H1 (cell line): Measurements from ENCODE around the gene C7orf57. TPM values are rescaled to one million over a fixed set of nuclear protein-coding genes. Genes with fewer than 3 reads are reported as not detected.

Source experiments
- CTCF ChIA-PET: fragments of 300-600 bp; sonication (Branson Sonifier 250); formaldehyde crosslinking; loops from one replicate; lab custom pipeline; 2021; ENCODE audit not compliant: partially characterized antibody; lab: Charles Lee
- POLR2A ChIA-PET: fragments of 300-600 bp; sonication (Branson Sonifier 250); formaldehyde crosslinking; loops from one replicate; lab custom pipeline; 2021; ENCODE audit warnings: inconsistent platforms; ENCODE audit not compliant: partially characterized antibody; lab: Charles Lee
- DNase-seq, 2 experiments: peaks; one replicate each; pipeline versions ENCODE4 v3.0.0 to v3.0.0-alpha.2; 2010 to 2022; ENCODE audit warnings: low spot score in 2 of 2, low read depth in 1 of 2, mixed read lengths in 1 of 2
- FAIRE-seq: peaks from 2 replicates; lab custom pipeline; 2011; peaks lifted over from hg19 to GRCh38; lab: Jason Lieb, UNC
- H2AFZ ChIP-seq: 2 replicates; pipeline ENCODE4 v1.8.1; 2012; ENCODE audit warnings: low read length, inconsistent platforms
- H2AK5ac ChIP-seq: 2 replicates; pipeline ENCODE4 v1.6.1; 2013; ENCODE audit warnings: low read depth, low read length
- H2BK120ac ChIP-seq: replicated peaks from 2 replicates; pipeline ENCODE3; 2013; ENCODE audit warnings: low read depth, low read length, inconsistent platforms
- H2BK12ac ChIP-seq: 2 replicates; pipeline ENCODE4 v1.6.1; 2013; ENCODE audit warnings: low read depth, low read length
- H2BK15ac ChIP-seq: 2 replicates; pipeline ENCODE4 v1.6.1; 2013; ENCODE audit warnings: low read length
- H2BK20ac ChIP-seq: 2 replicates; pipeline ENCODE4 v1.6.1; 2013; ENCODE audit warnings: low read length
- H2BK5ac ChIP-seq: 2 replicates; pipeline ENCODE4 v1.6.1; 2013; ENCODE audit warnings: low read depth, low read length
- H3K14ac ChIP-seq: 2 replicates; pipeline ENCODE4 v1.6.1; 2013; ENCODE audit warnings: inconsistent platforms; ENCODE audit not compliant: insufficient read length
- H3K18ac ChIP-seq: 2 replicates; pipeline ENCODE4 v1.6.1; 2013; ENCODE audit warnings: low read length; ENCODE audit errors: extremely low read depth
- H3K23ac ChIP-seq: 2 replicates; pipeline ENCODE4 v1.6.1; 2013; ENCODE audit warnings: inconsistent platforms; ENCODE audit not compliant: insufficient read length
- H3K23me2 ChIP-seq: 2 replicates; pipeline ENCODE4 v1.6.1; 2013; ENCODE audit warnings: low read depth, low read length
- H3K27ac ChIP-seq: 2 replicates; pipeline ENCODE4 v1.6.1; 2011; ENCODE audit warnings: low read depth, low read length, inconsistent platforms
- H3K27me3 ChIP-seq, 4 experiments: replicated peaks in 1 of 4; 1 replicate in 1 of 4; 2 replicates in 3 of 4; pipeline versions ENCODE4 v1.6.1 to v1.8.1; 2011 to 2013; ENCODE audit warnings: low read length in 3 of 4, mild to moderate bottlenecking in 3 of 4, inconsistent platforms in 2 of 4, mixed read lengths in 2 of 4, moderate library complexity in 1 of 4; ENCODE audit not compliant: control insufficient read depth in 3 of 4, insufficient read depth in 3 of 4; ENCODE audit errors: extremely low read depth in 1 of 4
- H3K36me3 ChIP-seq, 4 experiments: 2 replicates each; pipeline versions ENCODE4 v1.6.1 to v1.8.1; 2011 to 2013; ENCODE audit warnings: mild to moderate bottlenecking in 4 of 4, low read length in 3 of 4, moderate library complexity in 2 of 4, control low read depth in 1 of 4, inconsistent platforms in 1 of 4; ENCODE audit not compliant: insufficient read depth in 4 of 4, control insufficient read depth in 2 of 4
- H3K4ac ChIP-seq: replicated peaks from 2 replicates; pipeline ENCODE3; 2013; ENCODE audit warnings: low read length, low read depth, mixed read lengths, inconsistent platforms; ENCODE audit not compliant: insufficient read length
- H3K4me1 ChIP-seq, 4 experiments: replicated peaks in 1 of 4; 1 replicate in 1 of 4; 2 replicates in 3 of 4; pipeline versions ENCODE4 v1.6.1 to v1.8.1; 2011 to 2013; ENCODE audit warnings: low read length in 3 of 4, inconsistent platforms in 2 of 4, mixed read lengths in 1 of 4; ENCODE audit not compliant: insufficient read depth in 4 of 4, control insufficient read depth in 3 of 4
- H3K4me2 ChIP-seq, 2 experiments: 2 replicates each; pipeline versions ENCODE4 v1.6.1 to v1.8.1; 2011 to 2013; ENCODE audit warnings: low read depth in 2 of 2, low read length in 2 of 2, control low read depth in 1 of 2, inconsistent platforms in 1 of 2, mild to moderate bottlenecking in 1 of 2; ENCODE audit not compliant: insufficient read depth in 1 of 2
- H3K4me3 ChIP-seq, 4 experiments: fragments of 200-600, 300-600 bp in 1 of 4; sonication (generic), shearing (Covaris generic), sonication (Bioruptor Twin) in 1 of 4; 2 replicates each; pipeline versions ENCODE4 v1.5.1 to v1.8.1; 2011 to 2016; ENCODE audit warnings: low read length in 4 of 4, low read depth in 3 of 4, control low read depth in 2 of 4, inconsistent platforms in 2 of 4, mild to moderate bottlenecking in 2 of 4, mixed read lengths in 1 of 4, moderate library complexity in 1 of 4; ENCODE audit not compliant: insufficient read depth in 2 of 4; ENCODE audit errors: extremely low read depth in 1 of 4
- H3K56ac ChIP-seq: replicated peaks from 2 replicates; pipeline ENCODE3; 2013; ENCODE audit warnings: low read depth, mild to moderate bottlenecking, mixed read lengths, low read length, inconsistent platforms; ENCODE audit not compliant: insufficient read length
- H3K79me1 ChIP-seq: 2 replicates; pipeline ENCODE4 v1.6.1; 2013; ENCODE audit warnings: low read depth, low read length, control low read depth
- H3K79me2 ChIP-seq, 2 experiments: 2 replicates each; pipeline versions ENCODE4 v1.6.1 to v1.8.1; 2012 to 2013; ENCODE audit warnings: low read length in 2 of 2, mild to moderate bottlenecking in 2 of 2, inconsistent platforms in 1 of 2; ENCODE audit not compliant: insufficient read depth in 2 of 2, control insufficient read depth in 1 of 2
- H3K9ac ChIP-seq, 4 experiments: replicated peaks in 1 of 4; 1 replicate in 1 of 4; 2 replicates in 3 of 4; pipeline versions ENCODE4 v1.6.1 to v1.8.1; 2011 to 2013; ENCODE audit warnings: low read depth in 3 of 4, low read length in 3 of 4, control low read depth in 2 of 4, mild to moderate bottlenecking in 2 of 4, moderate library complexity in 2 of 4, inconsistent platforms in 1 of 4; ENCODE audit errors: extremely low read depth in 1 of 4
- H3K9me3 ChIP-seq, 2 experiments: 2 replicates each; pipeline versions ENCODE4 v1.6.1 to v1.8.1; 2012 to 2013; ENCODE audit warnings: mild to moderate bottlenecking in 2 of 2, moderate library complexity in 2 of 2, control low read depth in 1 of 2, inconsistent platforms in 1 of 2, low read depth in 1 of 2, low read length in 1 of 2, mixed read lengths in 1 of 2; ENCODE audit not compliant: insufficient read depth in 2 of 2
- H4K20me1 ChIP-seq, 2 experiments: replicated peaks in 1 of 2; 2 replicates each; pipeline versions ENCODE3 to v1.8.1; 2011 to 2013; ENCODE audit warnings: inconsistent platforms in 2 of 2, low read length in 2 of 2, mild to moderate bottlenecking in 1 of 2; ENCODE audit not compliant: insufficient read depth in 2 of 2, control insufficient read depth in 1 of 2
- H4K5ac ChIP-seq: 2 replicates; pipeline ENCODE4 v1.6.1; 2013; ENCODE audit warnings: low read length, low read depth, mixed read lengths, inconsistent platforms; ENCODE audit not compliant: insufficient read length
- H4K8ac ChIP-seq: 2 replicates; pipeline ENCODE4 v1.8.0; 2013; ENCODE audit warnings: mild to moderate bottlenecking, moderate library complexity, low read length, inconsistent platforms; ENCODE audit not compliant: insufficient read depth; ENCODE audit errors: extremely low read depth
- H4K91ac ChIP-seq: replicated peaks from 2 replicates; pipeline ENCODE3; 2013; ENCODE audit warnings: low read length, mixed read lengths, inconsistent platforms; ENCODE audit not compliant: insufficient read length
- BACH1 ChIP-seq: IDR thresholded peaks from 2 replicates; pipeline ENCODE4 v1.6.1; 2012; ENCODE audit warnings: low read length, improper control_type of control experiment
- CHD1 ChIP-seq: IDR thresholded peaks from 2 replicates; pipeline ENCODE4 v1.6.1; 2012; ENCODE audit warnings: low read depth, low read length, improper control_type of control experiment
- CREB1 ChIP-seq: IDR thresholded peaks from 2 replicates; pipeline ENCODE4 v1.6.1; 2012; ENCODE audit warnings: inconsistent platforms
- EZH2 ChIP-seq: fragments of 200-600 bp; sonication (generic); IDR thresholded peaks from 2 replicates; pipeline ENCODE4 v1.7.1; 2012; ENCODE audit warnings: low read depth, mild to moderate bottlenecking, moderate library complexity, low read length, inconsistent platforms; ENCODE audit not compliant: severe bottlenecking
- FOSL1 ChIP-seq: IDR thresholded peaks from 2 replicates; pipeline ENCODE4 v1.6.1; 2011; ENCODE audit warnings: mild to moderate bottlenecking, low read depth, low read length, moderate library complexity; ENCODE audit not compliant: insufficient read depth
- GABPA ChIP-seq: IDR thresholded peaks from 2 replicates; pipeline ENCODE4 v1.6.1; 2011; ENCODE audit warnings: mild to moderate bottlenecking, low read length, moderate library complexity, borderline replicate concordance; ENCODE audit not compliant: insufficient read depth
- KDM1A ChIP-seq: fragments of 200-600, 300-600 bp; sonication (generic); IDR thresholded peaks from 2 replicates; pipeline ENCODE4 v1.7.1; 2016; ENCODE audit warnings: mild to moderate bottlenecking, low read length, borderline replicate concordance
- KDM5A ChIP-seq: fragments of 200-600 bp; IDR thresholded peaks from 2 replicates; pipeline ENCODE4 v1.7.1; 2012; ENCODE audit warnings: mild to moderate bottlenecking, low read length, inconsistent platforms, mixed read lengths
- MAFK ChIP-seq: IDR thresholded peaks from 2 replicates; pipeline ENCODE4 v1.6.1; 2012; ENCODE audit warnings: low read depth, mild to moderate bottlenecking, improper control_type of control experiment, low read length
- PHF8 ChIP-seq: fragments of 200-600 bp; sonication (generic); conservative IDR thresholded peaks from 2 replicates; pipeline ENCODE4 v1.7.1; 2012; ENCODE audit warnings: low read depth, mild to moderate bottlenecking, inconsistent platforms, low read length, moderate library complexity
- RBBP5 ChIP-seq: IDR thresholded peaks from 2 replicates; pipeline ENCODE4 v1.7.1; 2012; ENCODE audit warnings: low read depth, mild to moderate bottlenecking, inconsistent platforms, low read length, moderate library complexity, borderline replicate concordance
- RNF2 ChIP-seq: fragments of 200-900, 300-1000 bp; sonication (generic); IDR thresholded peaks from 2 replicates; pipeline ENCODE4 v1.7.1; 2016; ENCODE audit warnings: borderline replicate concordance, low read depth, mild to moderate bottlenecking, antibody characterized with exemption, low read length; ENCODE audit not compliant: poor library complexity, severe bottlenecking; ENCODE audit errors: missing control alignments
- RXRA ChIP-seq: IDR thresholded peaks from 2 replicates; pipeline ENCODE4 v1.6.1; 2011; ENCODE audit warnings: low read depth, mild to moderate bottlenecking, low read length, moderate library complexity; ENCODE audit not compliant: insufficient read depth
- SIN3A ChIP-seq, 2 experiments: IDR thresholded peaks in 1 of 2; conservative IDR thresholded peaks in 1 of 2; 2 replicates each; pipeline ENCODE4 v1.6.1; 2011 to 2012; ENCODE audit warnings: low read length in 2 of 2, improper control_type of control experiment in 1 of 2, low read depth in 1 of 2, mild to moderate bottlenecking in 1 of 2
- SP1 ChIP-seq: IDR thresholded peaks from 2 replicates; pipeline ENCODE4 v1.6.1; 2011; ENCODE audit warnings: low read depth, low read length
- polyA plus RNA-seq, 7 experiments: library from polyadenylated mRNA; depleted of rRNA in 3 of 7; stranded (reverse) in 5 of 7; unstranded in 2 of 7; fragments of >200 nt in 5 of 7; fragments of 200-250 nt in 2 of 7; gene quantifications; 1 replicate in 5 of 7; 2 replicates in 1 of 7; 4 replicates in 1 of 7; pipeline versions ENCODE4 v1.2.1 to v1.2.3, GENCODE V29; 2011 to 2013; ENCODE audit warnings: missing spikeins in 2 of 7, mixed read lengths in 2 of 7
- total RNA-seq: library from RNA; stranded (reverse); fragmentation: NEBNext Ultra II Directional; extraction: Animal tissue kit (Norgen Biotek cat#: 25700); gene quantifications from 2 replicates; pipeline ENCODE4 v1.2.1, GENCODE V29; 2021

Gene C7orf57
- total and polyA plus RNA-seq, 2 of the 8 experiments (the other 6 are each of a cell fraction or from before 2014, with no cell fraction given) = 0.08 to 0.56 TPM

DNA sequence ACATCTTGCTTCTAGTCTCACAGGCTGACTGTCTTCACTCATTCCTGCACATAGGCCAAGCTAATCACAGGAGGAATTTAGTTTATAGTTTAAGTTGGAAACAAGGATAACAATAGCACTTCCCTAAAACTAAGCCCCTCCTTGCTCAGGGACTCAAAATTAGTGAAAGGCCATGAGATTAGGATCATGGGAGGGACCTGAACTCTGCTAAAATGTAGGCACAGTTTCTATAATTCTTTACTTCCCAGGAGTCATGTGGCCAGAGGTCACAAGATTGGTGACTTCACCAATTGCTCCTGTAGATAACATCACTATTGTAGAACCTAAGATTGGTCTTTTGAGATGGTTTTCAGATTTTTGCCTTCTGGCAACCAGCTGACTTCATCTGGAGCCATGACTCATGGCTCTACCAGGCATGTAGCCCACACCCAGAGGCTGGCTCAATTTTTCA is 38.9 kb downstream of the C7orf57 start:
- DNase-seq = no peak
- Histone ChIP-seq H2BK5ac (no peak overlapping the region), H3K56ac (no peak overlapping the region), H3K27me3 (no peaks in the 10 kb centered on the region), H4K20me1 (no peaks in the 10 kb centered on the region), H2AFZ (no peak overlapping the region), H4K91ac (no peak overlapping the region), H3K79me1 (no peaks in the 10 kb centered on the region), H2AK5ac (no peak overlapping the region), H4K5ac (no peak overlapping the region), H2BK12ac (no peak overlapping the region), H3K27ac (no peak overlapping the region), H4K8ac (no peak overlapping the region), H3K9me3 (0 out of 4 replicates have a peak, but pooled peaks cover 0 to 5% of the 10 kb centered on the region in 2 experiments), H3K4ac (no peak overlapping the region), H2BK15ac (no peak overlapping the region), H3K4me2 (no peak overlapping the region), H2BK120ac (no peak overlapping the region), H3K18ac (no peak overlapping the region), H3K9ac (no peak overlapping the region), H3K4me1 (no peaks in the 10 kb centered on the region), H3K79me2 (no peaks in the 10 kb centered on the region), H3K36me3 (no peaks in the 10 kb centered on the region), H3K4me3 (no peak overlapping the region), H3K23me2 (no peaks in the 10 kb centered on the region), H3K23ac (no peak overlapping the region), H2BK20ac (no peak overlapping the region), H3K14ac (no peak overlapping the region)
- FAIRE-seq = no peak
- POLR2A ChIA-PET = no interaction called here
- CTCF ChIA-PET = interaction anchor here (2.0 kb wide), 1 partner anchor 36 kb away, joined by 5 read pairs; no protein-coding TSS in a partner anchor
- TF ChIP-seq KDM5A = no peak
- TF ChIP-seq CHD1 = no peak
- TF ChIP-seq MAFK = no peak
- no peak for TF ChIP-seq PHF8
- no peak for TF ChIP-seq CREB1
- no peak for TF ChIP-seq FOSL1
- TF ChIP-seq GABPA = no peak
- TF ChIP-seq KDM1A = no peak
- TF ChIP-seq RNF2 = no peak
- no peak for TF ChIP-seq RXRA
- no peak for TF ChIP-seq EZH2
- no peak for TF ChIP-seq RBBP5
- no peak for TF ChIP-seq SIN3A (conservative IDR thresholded peaks at IDR 0.05 in 1 of 2, IDR thresholded peaks at IDR 0.05 in 1 of 2; ENCODE audit: low read depth in 1 of 2, low read length in 2 of 2)
- TF ChIP-seq SP1 = no peak
- no peak for TF ChIP-seq BACH1
